Central memory CD8-positive, alpha-beta T cell (primary cell): Measurements from ENCODE around the gene STK32B.
"Not testable (repeated sequence)": the region's sequence is repeated elsewhere in the genome, so short reads cannot be mapped to it uniquely, and the experiment has no call there.

Experiments used
- ATAC-seq: fragments of 150-1000 bp; cut with Tn5 transposase; replicated peaks from 2 replicates; pipeline ENCODE4 v1.10.0; 2022; ENCODE audit warnings: mild to moderate bottlenecking, moderate FRiP score, moderate number of reproducible peaks; ENCODE audit not compliant: poor library complexity, severe bottlenecking; ENCODE audit errors: extremely low read depth
- DNase-seq, 2 donors: peaks; one replicate each; pipeline ENCODE4 v3.0.0; 2021; ENCODE audit warnings: low spot score in 2 of 2
- H3K27ac Mint-ChIP-seq: one replicate; pipeline ENCODE4 v1.8.0; 2022; ENCODE audit warnings: low read depth, mild to moderate bottlenecking, moderate library complexity, mixed read lengths
- H3K27me3 Mint-ChIP-seq: one replicate; pipeline ENCODE4 v1.8.0; 2022; ENCODE audit warnings: mixed read lengths
- H3K36me3 Mint-ChIP-seq: one replicate; pipeline ENCODE4 v1.8.0; 2022; ENCODE audit warnings: mild to moderate bottlenecking, moderate library complexity, mixed read lengths; ENCODE audit not compliant: insufficient read depth
- H3K4me1 Mint-ChIP-seq: one replicate; pipeline ENCODE4 v1.8.0; 2022; ENCODE audit warnings: mixed read lengths
- H3K4me3 Mint-ChIP-seq: one replicate; pipeline ENCODE4 v1.8.0; 2022; ENCODE audit warnings: mild to moderate bottlenecking, moderate library complexity, mixed read lengths
- H3K9me3 Mint-ChIP-seq: one replicate; pipeline ENCODE4 v1.8.0; 2022; ENCODE audit warnings: mixed read lengths

The STK32B gene

GRCh38 chr4:5424901-5425300, 373.6 kb downstream of the STK32B start:
- Mint-ChIP-seq H3K27me3 (peaks cover 31% of the 10 kb centered on the region), H3K4me3 (no peak overlapping the region), H3K36me3 (no peaks in the 10 kb centered on the region), H3K4me1 (no peaks in the 10 kb centered on the region), H3K9me3 (no peaks in the 10 kb centered on the region), H3K27ac (no peak overlapping the region)
- DNase-seq (no peak), ATAC-seq (no peak)

- ATAC-seq (no peak), DNase-seq (no peak)
- Mint-ChIP-seq H3K9me3 (peaks cover 5% of the 10 kb centered on the region), H3K4me3 (no peak overlapping the region), H3K27me3 (peaks cover 32% of the 10 kb centered on the region), H3K4me1 (no peaks in the 10 kb centered on the region), H3K36me3 (no peaks in the 10 kb centered on the region), H3K27ac (no peak overlapping the region)
Measured at GRCh38 chr4:5429747-5430146, 378.5 kb downstream of the STK32B start.

GRCh38 chr4:5433196-5433595, 381.9 kb downstream of the STK32B start:
- H3K9me3 Mint-ChIP-seq, result peaks cover 5% of the 10 kb centered on the region
- peaks cover 49% of the 10 kb centered on the region for H3K27me3 Mint-ChIP-seq
- no peak overlapping the region for H3K27ac Mint-ChIP-seq
- no peaks in the 10 kb centered on the region for H3K4me1 Mint-ChIP-seq
- H3K36me3 Mint-ChIP-seq, result no peaks in the 10 kb centered on the region
- DNase-seq (no peak), ATAC-seq (no peak)
- no peak overlapping the region for H3K4me3 Mint-ChIP-seq

GRCh38 chr4:5435201-5435600, 383.9 kb downstream of the STK32B start:
- H3K4me1 Mint-ChIP-seq, result no peaks in the 10 kb centered on the region
- peaks cover 49% of the 10 kb centered on the region for H3K27me3 Mint-ChIP-seq
- no peaks in the 10 kb centered on the region for H3K36me3 Mint-ChIP-seq
- peaks cover 2% of the 10 kb centered on the region for H3K9me3 Mint-ChIP-seq
- ATAC-seq (no peak), DNase-seq (no peak)
- H3K4me3 Mint-ChIP-seq, result no peak overlapping the region
- no peak overlapping the region for H3K27ac Mint-ChIP-seq

GRCh38 chr4:5435823-5436222, 384.5 kb downstream of the STK32B start:
- Mint-ChIP-seq H3K9me3 (no peaks in the 10 kb centered on the region), H3K27me3 (peaks cover 43% of the 10 kb centered on the region), H3K4me1 (no peaks in the 10 kb centered on the region), H3K27ac (no peak overlapping the region), H3K36me3 (no peaks in the 10 kb centered on the region), H3K4me3 (no peak overlapping the region)
- ATAC-seq, result no peak
- DNase-seq, result no peak

GRCh38 chr4:5443976-5444802, 392.9 kb downstream of the STK32B start:
- H3K27ac Mint-ChIP-seq, ATAC-seq, H3K9me3 Mint-ChIP-seq, H3K36me3 Mint-ChIP-seq, H3K4me3 Mint-ChIP-seq, H3K4me1 Mint-ChIP-seq, DNase-seq: not testable (repeated sequence)
- H3K27me3 Mint-ChIP-seq, result peaks cover 18% of the 10 kb centered on the region

GRCh38 chr4:5444918-5445517, 393.7 kb downstream of the STK32B start:
- ATAC-seq (no peak), DNase-seq (no peak)
- Mint-ChIP-seq H3K4me1 (no peaks in the 10 kb centered on the region), H3K9me3 (no peaks in the 10 kb centered on the region), H3K27ac (no peak overlapping the region), H3K36me3 (no peaks in the 10 kb centered on the region), H3K4me3 (no peak overlapping the region), H3K27me3 (peaks cover 18% of the 10 kb centered on the region)

- H3K4me3 Mint-ChIP-seq, result no peak overlapping the region
- no peak overlapping the region for H3K27ac Mint-ChIP-seq
- no peaks in the 10 kb centered on the region for H3K9me3 Mint-ChIP-seq
- peaks cover 18% of the 10 kb centered on the region for H3K27me3 Mint-ChIP-seq
- ATAC-seq, result no peak
- H3K36me3 Mint-ChIP-seq, result no peaks in the 10 kb centered on the region
- DNase-seq, result no peak
- H3K4me1 Mint-ChIP-seq, result no peaks in the 10 kb centered on the region
Measured at GRCh38 chr4:5446595-5447226, 395.4 kb downstream of the STK32B start.

GRCh38 chr4:5447755-5448154, 396.5 kb downstream of the STK32B start:
- Mint-ChIP-seq H3K4me1 (no peaks in the 10 kb centered on the region), H3K4me3 (no peak overlapping the region), H3K36me3 (no peaks in the 10 kb centered on the region), H3K9me3 (no peaks in the 10 kb centered on the region), H3K27me3 (peaks cover 18% of the 10 kb centered on the region), H3K27ac (no peak overlapping the region)
- DNase-seq (no peak), ATAC-seq (no peak)

GRCh38 chr4:5448221-5448620, 396.9 kb downstream of the STK32B start:
- Mint-ChIP-seq H3K36me3 (no peaks in the 10 kb centered on the region), H3K9me3 (no peaks in the 10 kb centered on the region), H3K27ac (no peak overlapping the region), H3K27me3 (peaks cover 21% of the 10 kb centered on the region), H3K4me1 (no peaks in the 10 kb centered on the region), H3K4me3 (no peak overlapping the region)
- peak in 1 of 2 donors; percentile 5 for DNase-seq
- ATAC-seq, result no peak

GRCh38 chr4:5451243-5451642, 400.0 kb downstream of the STK32B start:
- ATAC-seq (no peak), DNase-seq (no peak)
- no peaks in the 10 kb centered on the region for H3K4me1 Mint-ChIP-seq
- H3K27me3 Mint-ChIP-seq, result peaks cover 17% of the 10 kb centered on the region
- no peaks in the 10 kb centered on the region for H3K9me3 Mint-ChIP-seq
- no peaks in the 10 kb centered on the region for H3K36me3 Mint-ChIP-seq
- no peak overlapping the region for H3K4me3 Mint-ChIP-seq
- no peak overlapping the region for H3K27ac Mint-ChIP-seq

GRCh38 chr4:5452156-5452555, 400.9 kb downstream of the STK32B start:
- DNase-seq (no peak), ATAC-seq (no peak)
- H3K9me3 Mint-ChIP-seq, result no peaks in the 10 kb centered on the region
- no peaks in the 10 kb centered on the region for H3K4me1 Mint-ChIP-seq
- no peaks in the 10 kb centered on the region for H3K36me3 Mint-ChIP-seq
- no peak overlapping the region for H3K27ac Mint-ChIP-seq
- no peak overlapping the region for H3K4me3 Mint-ChIP-seq
- H3K27me3 Mint-ChIP-seq, result peaks cover 15% of the 10 kb centered on the region
